GM12872 (cell line): ENCODE measurements around the gene PRDM15.

Experiments used
- TF ChIP-seq, protein P1 (sequence below): IDR thresholded peaks from 3 replicates; pipeline ENCODE4 v1.5.1; 2011; ENCODE audit warnings: low read depth, mild to moderate bottlenecking, low read length, moderate library complexity; ENCODE audit not compliant: insufficient read depth

PRDM15 gene

DNA sequence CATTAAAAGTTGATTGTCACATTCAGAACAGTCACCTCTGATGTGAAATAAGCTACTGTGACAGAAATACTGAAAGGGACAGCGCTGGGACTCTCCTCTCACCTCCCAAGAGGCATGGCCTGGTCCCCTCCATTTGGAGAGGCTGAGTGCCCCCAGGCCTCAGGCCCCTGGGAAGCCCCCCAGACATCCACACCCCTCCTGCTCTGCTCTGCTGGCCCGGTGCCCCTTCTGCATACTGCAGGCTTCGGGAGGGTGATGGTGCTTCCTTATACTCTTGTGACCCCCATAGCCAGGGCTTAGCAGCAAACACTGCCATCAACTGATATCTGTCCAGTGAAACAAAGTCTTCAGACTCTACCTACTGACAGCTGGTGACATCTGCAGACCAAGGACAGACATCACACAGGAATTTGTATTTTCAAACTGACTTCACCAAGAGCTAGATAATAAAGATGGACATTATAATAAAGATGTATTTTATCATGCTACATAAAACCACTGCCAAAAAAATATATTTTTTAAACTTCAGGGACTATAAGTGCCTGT, 37.8 kb upstream of the PRDM15 start:
- TF ChIP-seq, protein P1, sequence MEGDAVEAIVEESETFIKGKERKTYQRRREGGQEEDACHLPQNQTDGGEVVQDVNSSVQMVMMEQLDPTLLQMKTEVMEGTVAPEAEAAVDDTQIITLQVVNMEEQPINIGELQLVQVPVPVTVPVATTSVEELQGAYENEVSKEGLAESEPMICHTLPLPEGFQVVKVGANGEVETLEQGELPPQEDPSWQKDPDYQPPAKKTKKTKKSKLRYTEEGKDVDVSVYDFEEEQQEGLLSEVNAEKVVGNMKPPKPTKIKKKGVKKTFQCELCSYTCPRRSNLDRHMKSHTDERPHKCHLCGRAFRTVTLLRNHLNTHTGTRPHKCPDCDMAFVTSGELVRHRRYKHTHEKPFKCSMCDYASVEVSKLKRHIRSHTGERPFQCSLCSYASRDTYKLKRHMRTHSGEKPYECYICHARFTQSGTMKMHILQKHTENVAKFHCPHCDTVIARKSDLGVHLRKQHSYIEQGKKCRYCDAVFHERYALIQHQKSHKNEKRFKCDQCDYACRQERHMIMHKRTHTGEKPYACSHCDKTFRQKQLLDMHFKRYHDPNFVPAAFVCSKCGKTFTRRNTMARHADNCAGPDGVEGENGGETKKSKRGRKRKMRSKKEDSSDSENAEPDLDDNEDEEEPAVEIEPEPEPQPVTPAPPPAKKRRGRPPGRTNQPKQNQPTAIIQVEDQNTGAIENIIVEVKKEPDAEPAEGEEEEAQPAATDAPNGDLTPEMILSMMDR = peak; percentile 20; the same call in 1 of the 3 replicates

DNA sequence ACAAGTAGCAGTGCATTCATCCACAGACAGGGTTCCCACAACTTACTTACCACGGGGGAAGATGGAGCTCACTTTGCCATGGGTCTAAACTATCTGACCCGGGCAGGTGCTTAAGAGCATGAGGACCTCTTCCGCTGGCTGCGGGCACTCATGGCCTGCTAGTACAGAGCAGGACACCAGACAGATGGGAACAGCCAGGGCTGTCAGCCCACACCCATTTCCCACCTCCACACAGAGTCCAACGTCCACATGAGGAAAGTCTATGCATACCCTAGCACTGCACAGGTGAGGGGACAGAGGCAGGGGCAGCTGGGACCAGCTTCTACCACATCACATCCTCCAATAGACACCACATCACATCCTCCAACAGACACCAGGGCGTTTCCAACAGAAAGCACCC, 35.8 kb upstream of the PRDM15 start:
- TF ChIP-seq, protein P1 = no peak

DNA sequence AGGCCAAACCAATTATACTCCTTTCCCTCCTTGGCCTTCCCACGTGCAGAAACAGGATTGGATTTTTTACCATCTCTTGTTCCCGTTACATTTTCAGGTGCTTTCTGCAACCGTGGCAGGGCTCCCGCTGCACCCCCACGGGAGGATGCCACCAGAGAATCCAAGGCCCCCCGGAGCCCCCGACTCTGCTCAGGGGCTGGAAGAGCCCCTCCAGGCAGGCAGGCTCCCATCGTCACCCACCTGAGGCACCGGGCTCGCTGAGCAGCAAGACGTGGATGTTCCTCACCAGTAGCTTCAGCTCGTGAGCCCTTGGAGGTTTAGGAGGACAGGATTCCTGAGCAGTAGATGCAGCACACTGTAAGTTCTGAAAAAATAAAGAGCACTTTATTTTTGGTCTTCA, 35.2 kb upstream of the PRDM15 start:
- TF ChIP-seq, protein P1 = no peak

DNA sequence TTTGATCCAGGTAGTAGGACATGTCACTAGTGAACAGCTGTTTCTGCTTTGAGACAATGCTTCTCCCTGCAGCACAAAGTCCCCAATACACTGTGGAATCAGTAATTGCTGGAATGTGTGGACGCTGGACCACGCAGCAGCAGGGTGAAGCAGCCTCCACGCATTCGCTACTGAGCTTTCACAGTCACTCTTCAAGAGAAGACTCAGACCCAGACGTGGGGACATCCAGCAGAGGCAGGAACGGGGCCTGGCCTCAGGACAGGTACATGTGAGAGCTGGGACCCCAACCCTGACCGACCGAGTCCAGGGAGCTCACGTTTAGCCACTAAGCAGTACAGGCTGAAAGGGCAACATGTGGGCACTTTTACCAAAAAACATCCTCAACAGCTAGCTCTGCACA, 34.1 kb upstream of the PRDM15 start:
- TF ChIP-seq, protein P1 = no peak

DNA sequence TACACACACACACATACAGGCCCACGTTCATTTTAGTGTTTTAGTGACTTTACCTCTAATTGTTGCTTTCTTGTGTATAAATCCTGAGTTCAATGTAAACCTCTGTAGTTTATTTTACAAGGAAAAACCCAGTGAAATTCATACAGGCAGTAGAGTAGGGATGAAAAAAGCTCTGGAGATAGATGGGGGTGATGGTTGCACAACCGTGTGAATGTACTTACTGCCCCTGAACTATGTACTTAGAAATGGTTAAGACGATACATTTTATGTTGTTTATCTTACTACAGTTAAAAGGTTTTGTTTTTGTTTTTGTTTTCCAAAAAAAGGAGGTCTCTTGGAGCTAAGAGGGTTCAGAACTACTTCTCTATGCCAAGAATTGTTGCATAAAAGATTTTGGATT, 29.7 kb upstream of the PRDM15 start:
- TF ChIP-seq, protein P1 = no peak

DNA sequence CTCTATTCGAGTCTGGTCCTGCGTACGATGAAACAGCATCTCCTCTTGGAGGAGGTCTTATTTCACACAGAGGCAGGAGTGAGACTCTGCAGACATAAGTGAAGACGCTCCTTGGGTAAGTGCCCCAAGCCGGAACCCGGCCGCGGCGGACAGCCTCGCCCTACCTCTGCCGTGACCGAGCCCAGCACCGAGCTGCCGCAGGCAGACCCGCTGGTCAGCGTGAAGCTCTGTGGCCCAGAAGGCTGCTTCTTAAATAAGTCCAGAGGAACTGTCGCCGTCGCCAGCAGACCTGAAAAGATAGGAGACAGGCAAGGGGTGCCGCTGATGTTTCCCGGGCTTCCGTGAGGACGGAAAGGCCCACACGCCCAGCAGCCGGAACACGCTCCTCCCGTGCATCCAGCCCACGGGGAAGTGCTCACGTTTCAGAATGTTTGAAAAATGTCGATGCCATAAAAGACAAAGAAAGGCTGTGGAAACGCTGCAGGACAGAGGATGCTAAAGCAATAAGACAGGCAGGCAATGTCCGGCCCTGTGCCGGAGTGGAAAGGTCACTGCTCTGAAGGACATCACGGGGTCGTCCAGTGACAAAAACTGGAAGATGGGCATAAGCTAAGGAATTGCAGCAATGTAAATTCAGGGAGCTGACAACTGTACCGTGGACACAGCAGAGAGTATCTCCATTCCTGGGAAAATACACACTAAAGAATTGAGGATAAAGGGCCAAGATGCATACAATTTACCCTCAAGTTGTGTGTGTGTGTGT, 28.5 kb upstream of the PRDM15 start:
- TF ChIP-seq, protein P1 = no peak

DNA sequence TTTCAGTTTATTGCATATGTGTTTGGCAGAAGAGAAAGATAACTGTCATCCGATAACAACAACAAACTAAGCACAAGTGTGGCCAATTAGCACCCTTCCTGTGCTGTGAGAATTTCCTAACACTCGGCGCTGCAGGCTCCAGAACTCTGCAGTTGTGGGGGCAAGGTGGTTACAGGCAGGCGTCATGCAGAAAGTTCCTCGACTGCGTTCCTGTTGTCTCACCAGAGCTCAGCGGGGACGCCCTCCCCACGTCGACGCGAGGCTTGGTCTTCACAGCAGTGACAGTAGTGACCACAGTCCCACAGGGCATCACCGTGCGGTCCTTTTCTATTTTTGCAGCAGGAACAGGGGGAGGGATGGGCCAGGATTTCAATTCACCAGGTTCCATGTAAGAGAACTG, 27.6 kb upstream of the PRDM15 start:
- TF ChIP-seq, protein P1 = no peak
